Activated gamma-delta T cell (primary cell): ENCODE results near the gene ZNF641.
"Not testable (repeated sequence)": the region's sequence is repeated elsewhere in the genome, so short reads cannot be mapped to it uniquely, and the experiment has no call there.

ENCODE experiments used
- DNase-seq: peaks from one replicate; lab custom pipeline; 2025; lab: John Stamatoyannopoulos, UW

The ZNF641 gene

DNA sequence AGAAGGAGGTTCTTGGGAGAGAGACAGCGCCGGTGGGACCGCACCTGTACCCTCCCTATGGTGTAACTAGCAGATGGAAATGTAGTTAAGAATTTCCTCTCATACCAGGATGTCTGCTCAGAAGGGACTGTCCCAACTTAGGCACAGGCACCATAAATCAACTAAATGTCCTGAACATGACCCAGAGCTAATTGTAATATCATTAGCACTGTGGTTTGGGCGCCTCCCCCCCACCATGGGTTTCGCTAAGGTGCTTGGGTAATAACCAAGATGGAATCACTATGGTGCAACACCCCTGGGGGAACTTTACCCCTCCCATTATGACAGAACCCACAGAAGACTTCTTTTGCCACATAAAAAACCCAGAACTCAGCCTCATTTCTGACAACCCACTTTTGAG is 15.9 kb downstream of the ZNF641 start:
- no peak for DNase-seq

DNA sequence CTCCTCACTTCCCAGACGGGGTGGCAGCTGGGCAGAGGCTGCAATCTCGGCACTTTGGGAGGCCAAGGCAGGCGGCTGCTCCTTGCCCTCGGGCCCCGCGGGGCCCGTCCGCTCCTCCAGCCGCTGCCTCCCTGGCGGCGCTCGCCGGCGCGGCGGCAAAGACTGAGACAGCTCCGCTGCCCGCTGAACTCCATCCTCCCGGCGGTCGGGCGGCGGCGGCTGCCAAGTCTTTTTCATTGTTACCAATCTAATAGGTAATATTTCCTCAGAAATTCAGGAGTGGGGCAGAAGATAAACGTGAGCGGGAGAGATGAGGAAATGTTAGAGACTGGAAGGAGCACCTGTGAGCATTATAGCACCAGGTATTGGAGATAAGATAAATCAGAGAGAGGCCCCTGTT is 17.0 kb downstream of the ZNF641 start:
- DNase-seq = not testable (repeated sequence)

DNA sequence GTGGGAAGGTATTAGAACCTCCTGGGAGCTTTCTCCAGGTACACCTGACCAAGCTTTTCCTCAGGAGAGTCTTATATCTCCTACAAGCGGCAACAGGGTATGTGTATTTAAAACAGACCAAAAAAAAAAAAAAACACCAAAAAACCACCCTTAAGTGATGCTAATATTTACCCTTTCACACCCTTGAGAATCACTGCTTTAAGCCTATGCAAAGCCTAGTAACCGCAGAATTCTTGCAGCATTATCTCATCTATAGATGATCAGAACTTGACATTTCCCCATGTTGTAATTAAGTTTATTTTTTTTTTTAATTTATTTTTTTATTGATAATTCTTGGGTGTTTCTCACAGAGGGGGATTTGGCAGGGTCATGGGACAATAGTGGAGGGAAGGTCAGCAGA is 19.3 kb downstream of the ZNF641 start:
- DNase-seq = no peak

GRCh38 chr12:48329199-48329939 is 21.4 kb downstream of the ZNF641 start:
- no peak for DNase-seq

- DNase-seq = no peak
Observed at GRCh38 chr12:48316491-48316890, 34.2 kb downstream of the ZNF641 start.

GRCh38 chr12:48311313-48311712 is 39.4 kb downstream of the ZNF641 start:
- DNase-seq = no peak

- DNase-seq = no peak
Observed at GRCh38 chr12:48307269-48307668, 43.5 kb downstream of the ZNF641 start.

DNA sequence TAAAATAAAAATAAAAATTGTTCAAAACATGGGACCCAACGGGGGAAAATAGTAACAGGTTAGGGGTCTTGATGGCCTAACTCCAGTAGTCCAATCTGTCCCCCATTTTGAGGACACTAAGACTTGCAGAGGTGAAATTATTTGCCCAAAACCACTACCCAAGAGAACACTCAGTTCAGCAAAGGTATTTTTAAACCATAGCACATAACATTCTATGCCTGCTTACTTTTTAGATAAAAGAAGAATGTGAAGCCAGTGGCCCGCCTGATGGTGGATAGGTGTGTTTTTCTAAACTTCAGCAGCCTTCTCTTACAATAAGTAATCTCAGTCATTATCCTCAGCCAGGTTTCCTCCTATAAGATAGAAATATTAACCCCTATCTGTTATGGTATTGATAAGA is 45.5 kb downstream of the ZNF641 start:
- no peak for DNase-seq

- DNase-seq = no peak
Observed at GRCh38 chr12:48302161-48302911, 48.4 kb downstream of the ZNF641 start.

DNA sequence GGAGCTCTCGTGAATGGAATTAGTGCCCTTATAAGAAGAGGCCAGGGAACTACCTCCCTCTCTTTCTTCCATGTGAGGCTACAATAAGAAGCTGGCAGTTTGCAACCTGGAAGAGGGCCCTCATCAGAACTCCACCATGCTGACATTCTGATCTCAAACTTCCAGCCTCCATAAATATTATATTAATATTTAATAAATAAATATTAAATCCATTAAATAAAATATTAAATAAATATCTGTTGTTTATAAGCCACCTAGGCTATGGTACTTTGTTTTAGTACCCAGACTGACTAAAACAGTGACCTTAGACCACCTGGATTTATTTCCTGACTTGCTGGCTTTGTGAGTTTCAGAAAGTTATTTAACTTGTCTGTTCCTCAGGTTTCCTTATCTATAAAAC is 49.9 kb downstream of the ZNF641 start:
- DNase-seq = no peak

- DNase-seq = no peak
Observed at GRCh38 chr12:48296586-48297282, 54.0 kb downstream of the ZNF641 start.

GRCh38 chr12:48292040-48292439 is 58.7 kb downstream of the ZNF641 start:
- no peak for DNase-seq

GRCh38 chr12:48291511-48291910 is 59.2 kb downstream of the ZNF641 start:
- DNase-seq = no peak

DNA sequence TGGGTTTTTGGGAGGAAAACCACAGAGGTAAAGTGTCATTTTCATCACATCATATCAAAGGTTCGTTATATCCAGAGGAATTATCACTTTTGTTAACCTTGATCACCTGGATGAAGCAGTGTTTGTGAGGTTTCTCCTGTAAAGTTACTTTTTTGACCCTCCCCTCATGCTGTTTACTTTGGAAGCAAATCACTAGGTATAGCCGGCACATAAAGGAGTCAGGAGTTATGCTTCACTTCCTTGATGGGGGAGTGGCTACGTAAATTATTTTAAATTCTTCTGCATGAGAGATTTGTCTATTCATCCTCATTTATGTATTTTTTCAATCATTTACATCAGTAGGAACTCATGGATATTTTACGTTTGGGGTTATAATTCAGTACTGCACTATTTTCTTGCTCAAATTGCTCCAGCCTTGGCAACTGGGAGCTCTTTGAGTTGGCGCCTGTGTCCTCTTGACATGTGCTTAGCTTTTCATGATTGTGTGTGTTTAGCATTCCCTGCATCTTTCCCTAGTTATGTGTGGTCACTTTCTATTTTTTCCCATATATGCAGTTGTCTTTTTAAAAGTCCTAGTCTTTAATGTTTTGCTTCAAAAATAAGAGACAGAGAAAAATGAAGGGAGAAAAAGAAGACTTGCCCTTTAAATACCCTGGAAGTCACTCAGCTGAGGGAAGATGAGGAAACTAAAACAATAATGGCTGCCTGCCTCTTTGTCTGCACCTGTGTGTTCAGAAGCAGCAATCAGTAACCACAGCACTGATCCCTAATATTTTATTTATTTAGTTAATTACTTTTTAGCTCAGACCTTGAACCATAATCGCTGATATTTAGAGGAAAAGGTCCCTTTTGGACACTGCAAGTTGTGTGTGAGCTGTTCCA is 62.1 kb downstream of the ZNF641 start:
- no peak for DNase-seq
